ENCODE data around the gene SETD1A. TPM values are rescaled to one million over a fixed set of nuclear protein-coding genes. Genes with fewer than 3 reads are reported as not detected.

Gene SETD1A
- polyA plus RNA-seq, 2 of the 4 experiments (the other 2 are of a cell fraction), result 2.0 to 21.2 TPM

- peaks cover 23% of the 10 kb centered on the region for H3K4me1 ChIP-seq
- H3K4me3 ChIP-seq, result no peak overlapping the region
- ATAC-seq (no peak), DNase-seq (ENCODE audit: low read depth in 1 of 2, low spot score in 1 of 2) (no peak), FAIRE-seq (no peak)
- CTCF ChIA-PET, result interaction anchor here (0.7 to 9.5 kb wide), 4 partner anchors 8 to 463 kb away, joined by 3 to 134 read pairs (median 40); partner anchors contain the start of gene ORAI3
- POLR2A ChIA-PET, result no interaction called here
- no peak for TF ChIP-seq HOXB5 (CRISPR knock-in tag; IDR thresholded peaks at IDR 0.05)
- TF ChIP-seq MAX (IDR thresholded peaks at IDR 0.05), result no peak
- no peak for TF ChIP-seq FOSL2 (IDR thresholded peaks at IDR 0.05)
- no peak for TF ChIP-seq FOSL2 (CRISPR knock-in tag; IDR thresholded peaks at IDR 0.05)
- no peak for TF ChIP-seq ZSCAN20 (CRISPR knock-in tag; IDR thresholded peaks at IDR 0.05)
- TF ChIP-seq BHLHE40 (IDR thresholded peaks at IDR 0.05; ENCODE audit: low read depth, low read length), result no peak
- TF ChIP-seq, protein P1, sequence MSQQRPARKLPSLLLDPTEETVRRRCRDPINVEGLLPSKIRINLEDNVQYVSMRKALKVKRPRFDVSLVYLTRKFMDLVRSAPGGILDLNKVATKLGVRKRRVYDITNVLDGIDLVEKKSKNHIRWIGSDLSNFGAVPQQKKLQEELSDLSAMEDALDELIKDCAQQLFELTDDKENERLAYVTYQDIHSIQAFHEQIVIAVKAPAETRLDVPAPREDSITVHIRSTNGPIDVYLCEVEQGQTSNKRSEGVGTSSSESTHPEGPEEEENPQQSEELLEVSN (IDR thresholded peaks at IDR 0.05; ENCODE audit: borderline replicate concordance, low read depth), result no peak
- TF ChIP-seq HDAC2 (IDR thresholded peaks at IDR 0.05), result no peak
- TF ChIP-seq, protein P2, sequence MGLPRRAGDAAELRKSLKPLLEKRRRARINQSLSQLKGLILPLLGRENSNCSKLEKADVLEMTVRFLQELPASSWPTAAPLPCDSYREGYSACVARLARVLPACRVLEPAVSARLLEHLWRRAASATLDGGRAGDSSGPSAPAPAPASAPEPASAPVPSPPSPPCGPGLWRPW (IDR thresholded peaks at IDR 0.05), result no peak
- TF ChIP-seq KDM5A (IDR thresholded peaks at IDR 0.05), result no peak
- TF ChIP-seq ZC3H11A (IDR thresholded peaks at IDR 0.05), result no peak
- no peak for TF ChIP-seq ELK1 (IDR thresholded peaks at IDR 0.05; ENCODE audit: low read depth, low read length)
- TF ChIP-seq POLR2AphosphoS2 (conservative IDR thresholded peaks at IDR 0.05; ENCODE audit: low read length), result no peak
- no peak for TF ChIP-seq CBX2 (IDR thresholded peaks at IDR 0.05; ENCODE audit: borderline replicate concordance, low read depth)
- no peak for TF ChIP-seq RFX5 (IDR thresholded peaks at IDR 0.05)
- no peaks in the 10 kb centered on the region for H3K9me3 ChIP-seq
- H3K27ac ChIP-seq, result no peak overlapping the region
- no peak overlapping the region for H3K4me2 ChIP-seq
Measured at GRCh38 chr16:30944352-30944751, 13.2 kb upstream of the SETD1A start.

GRCh38 chr16:30946671-30947540, 10.6 kb upstream of the SETD1A start:
- ChIA-PET CTCF (interaction anchor here (1.2 to 2.4 kb wide), 3 partner anchors 11 to 102 kb away, joined by 3 to 10 read pairs (median 6); no protein-coding TSS in a partner anchor), POLR2A (no interaction called here)
- no peaks in the 10 kb centered on the region for H3K9me3 ChIP-seq
- no peak overlapping the region for H3K4me3 ChIP-seq
- H3K27ac ChIP-seq, result no peak overlapping the region
- no peak for TF ChIP-seq RFX5 (IDR thresholded peaks at IDR 0.05)
- TF ChIP-seq EHMT2 (IDR thresholded peaks at IDR 0.05; ENCODE audit: low read depth), result no peak
- TF ChIP-seq, protein P1 (IDR thresholded peaks at IDR 0.05; ENCODE audit: borderline replicate concordance, low read depth), result no peak
- no peak for TF ChIP-seq KDM1A (IDR thresholded peaks at IDR 0.05; ENCODE audit: low read depth)
- TF ChIP-seq FOSL2 (IDR thresholded peaks at IDR 0.05), result no peak
- no peak for TF ChIP-seq FOSL2 (CRISPR knock-in tag; IDR thresholded peaks at IDR 0.05)
- no peak for TF ChIP-seq CEBPB (IDR thresholded peaks at IDR 0.05)
- no peak for TF ChIP-seq ZFP36 (IDR thresholded peaks at IDR 0.05; ENCODE audit: borderline replicate concordance, partially characterized antibody)
- TF ChIP-seq RARB (CRISPR knock-in tag; IDR thresholded peaks at IDR 0.05), result no peak
- no peak for TF ChIP-seq CHD2 (IDR thresholded peaks at IDR 0.05; ENCODE audit: low read length, partially characterized antibody)
- no peak for TF ChIP-seq ZSCAN20 (CRISPR knock-in tag; IDR thresholded peaks at IDR 0.05)
- TF ChIP-seq NFE2L2 (conservative IDR thresholded peaks at IDR 0.05; ENCODE audit: low read length), result no peak
- TF ChIP-seq MAFK (IDR thresholded peaks at IDR 0.05; ENCODE audit: partially characterized antibody), result no peak
- TF ChIP-seq RNF2 (IDR thresholded peaks at IDR 0.05; ENCODE audit: borderline replicate concordance, low read depth), result no peak
- no peak for TF ChIP-seq SREBF2 (IDR thresholded peaks at IDR 0.05)
- ATAC-seq (no peak), DNase-seq (ENCODE audit: low read depth in 1 of 2, low spot score in 1 of 2) (no peak), FAIRE-seq (no peak)
- peaks cover 24% of the 10 kb centered on the region for H3K4me1 ChIP-seq
- 92% methylated on average over 27 of the region's 38 CpGs for WGBS (ENCODE audit: missing lambda C conversion rate)
- no peak overlapping the region for H3K4me2 ChIP-seq

Measured in A549 (cell line).